Activated T-helper 1 cell treated with Interleukin-2 at 50 U/mL for 16 hours (primary cell): ENCODE data around the gene OTUB2.

Experiments
- DNase-seq: peaks from one replicate; pipeline ENCODE4 v3.0.0-alpha.2; 2020; ENCODE audit warnings: low read depth

OTUB2 gene

GRCh38 chr14:93997082-93997481 is 29.1 kb upstream of the OTUB2 start, which contains the start of gene CCDC197:
Gene CCDC197, plus strand, starts transcription at chr14:93997301. Its CDS starts 831 bp downstream, at chr14:93998132.
- no peak for DNase-seq

GRCh38 chr14:93997916-93998870 is 27.9 kb upstream of the OTUB2 start:
- DNase-seq: no peak

GRCh38 chr14:93998871-93999403 is 27.2 kb upstream of the OTUB2 start:
- no peak for DNase-seq

- no peak for DNase-seq
Measured at GRCh38 chr14:93999573-93999972, 26.6 kb upstream of the OTUB2 start.

- DNase-seq: no peak
Measured at GRCh38 chr14:94000267-94000666, 25.9 kb upstream of the OTUB2 start.

GRCh38 chr14:94001016-94001415 is 25.1 kb upstream of the OTUB2 start:
- DNase-seq: no peak

GRCh38 chr14:94001501-94002396 is 24.4 kb upstream of the OTUB2 start:
- DNase-seq: peak; percentile 45

DNA sequence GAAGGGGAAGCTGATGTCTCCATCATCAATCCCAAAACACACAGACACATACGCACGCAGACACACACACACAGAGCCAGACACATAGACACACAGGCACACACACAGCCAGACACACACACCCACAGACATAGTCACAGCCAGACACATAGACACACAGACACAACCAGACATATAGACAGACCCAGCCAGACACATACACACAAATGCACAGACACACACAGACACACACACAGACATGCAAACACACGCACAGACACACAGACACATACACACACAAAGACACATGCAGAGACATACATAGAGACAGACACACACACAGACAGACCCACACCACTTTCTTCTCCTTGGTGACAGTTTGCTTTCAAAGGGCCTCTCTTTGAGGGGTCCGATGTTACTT is 22.7 kb upstream of the OTUB2 start:
- DNase-seq: no peak

DNA sequence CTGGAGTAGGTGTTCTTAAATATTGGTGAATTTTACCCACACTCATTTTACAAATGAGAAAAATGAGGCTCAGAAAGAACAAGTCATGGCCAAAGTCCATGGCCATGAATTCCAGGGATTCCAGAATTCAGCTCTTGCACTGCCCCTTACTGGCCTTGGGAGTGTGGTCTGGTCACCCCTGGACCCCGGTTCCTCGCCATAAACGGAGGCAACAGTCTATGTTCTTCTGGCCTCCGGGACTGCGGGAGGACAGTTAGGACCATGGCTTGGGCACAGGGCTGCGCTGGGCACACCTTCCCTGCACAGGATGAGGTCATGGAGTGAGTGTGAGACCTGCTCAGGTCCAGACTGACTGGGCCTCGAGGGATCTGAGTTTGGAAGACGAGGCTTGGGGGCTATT is 22.1 kb upstream of the OTUB2 start:
- DNase-seq: no peak

DNA sequence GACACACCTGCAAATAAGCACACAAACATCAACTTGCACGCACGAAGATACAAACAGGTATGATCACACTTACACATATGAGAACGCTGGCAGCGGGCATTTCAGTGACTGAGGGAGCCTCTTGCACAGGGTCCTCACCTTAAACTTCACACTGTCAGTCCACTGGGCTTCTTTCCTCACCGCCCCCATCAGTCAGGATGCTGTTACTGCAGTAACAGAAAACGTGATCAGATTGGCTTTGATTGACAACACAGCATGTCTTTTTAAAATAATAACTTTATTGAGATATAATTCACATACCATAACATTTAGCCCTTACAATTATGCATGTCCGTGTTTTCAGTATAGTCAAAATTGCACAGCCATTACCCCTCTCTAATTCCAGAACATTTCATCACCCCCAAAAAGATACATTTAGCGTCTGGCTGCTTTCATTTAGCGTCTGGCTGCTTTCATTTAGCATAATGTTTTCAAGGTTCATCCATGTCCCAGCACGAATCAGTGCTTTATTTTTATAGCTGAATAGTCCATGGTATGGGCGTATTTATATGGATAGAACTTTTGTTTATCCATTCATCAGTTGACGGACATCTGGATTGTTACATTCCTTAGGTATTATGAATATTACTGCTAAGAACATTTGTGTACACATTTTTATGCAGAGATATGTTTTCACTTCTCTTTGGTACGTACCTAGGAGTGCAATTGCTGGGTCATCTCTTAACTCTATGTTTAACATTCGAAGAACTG is 20.6 kb upstream of the OTUB2 start:
- DNase-seq: no peak

DNA sequence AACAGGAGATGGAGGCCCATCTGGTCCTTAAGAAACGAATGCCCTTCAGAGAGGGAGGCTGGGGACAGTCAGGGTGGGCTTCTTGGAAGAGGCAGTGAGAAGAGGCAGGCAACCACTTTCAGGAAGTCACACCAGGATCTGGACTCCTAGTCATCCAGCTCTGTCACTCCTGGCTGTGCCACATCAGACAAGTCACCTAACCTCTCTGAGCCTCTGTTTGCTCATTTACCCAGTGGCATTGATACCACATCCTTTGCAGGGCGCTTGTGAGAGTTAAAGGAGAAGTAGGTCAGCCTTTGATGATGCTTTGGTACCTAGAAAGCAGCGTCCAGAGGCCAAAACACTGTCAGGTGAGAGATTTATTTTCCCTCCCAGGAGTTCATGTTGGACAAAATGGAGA is 17.9 kb upstream of the OTUB2 start:
- DNase-seq: no peak

GRCh38 chr14:94009767-94010166 is 16.4 kb upstream of the OTUB2 start:
- DNase-seq: no peak

DNA sequence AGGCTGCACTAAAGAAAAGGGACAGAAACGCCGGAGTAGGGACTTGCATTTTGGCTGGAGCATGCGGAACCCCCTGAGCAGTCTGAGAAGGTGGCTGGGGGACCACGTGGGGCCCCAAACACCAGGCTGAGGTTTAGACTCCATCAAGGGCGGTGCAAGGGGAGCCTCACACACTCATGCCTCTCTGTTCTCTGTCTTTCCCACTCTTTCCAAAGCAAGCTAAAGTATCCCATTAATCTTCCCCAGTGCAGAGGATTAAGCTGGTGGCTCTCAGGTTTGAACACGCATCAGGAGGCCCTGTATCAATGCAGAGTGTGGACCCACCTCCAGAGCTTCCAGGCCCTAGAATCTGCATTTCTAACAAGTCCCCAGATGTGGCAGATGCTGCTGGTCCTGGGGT is 15.5 kb upstream of the OTUB2 start:
- no peak for DNase-seq

- DNase-seq: no peak
Measured at GRCh38 chr14:94011795-94012194, 14.3 kb upstream of the OTUB2 start.

GRCh38 chr14:94014382-94014781 is 11.8 kb upstream of the OTUB2 start:
- no peak for DNase-seq

DNA sequence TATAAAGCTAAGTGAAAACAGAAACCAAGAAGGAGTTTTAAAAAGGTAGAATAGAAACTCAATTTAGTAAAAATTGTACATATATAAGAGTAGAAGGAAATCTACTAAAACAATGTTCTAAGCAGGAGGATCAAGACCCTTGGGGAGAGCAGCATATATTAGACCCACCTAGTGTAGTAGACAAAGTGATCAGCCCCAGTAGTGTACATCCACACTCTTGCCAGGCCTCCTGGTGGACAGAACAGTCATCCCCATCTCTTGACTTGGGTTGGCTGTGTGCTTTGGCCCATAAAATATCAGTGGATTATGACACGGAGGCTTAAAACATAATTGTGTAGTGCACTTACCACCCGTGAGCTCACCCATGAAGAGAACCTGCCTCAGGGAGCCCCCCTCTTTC is 10.9 kb upstream of the OTUB2 start:
- DNase-seq: no peak

DNA sequence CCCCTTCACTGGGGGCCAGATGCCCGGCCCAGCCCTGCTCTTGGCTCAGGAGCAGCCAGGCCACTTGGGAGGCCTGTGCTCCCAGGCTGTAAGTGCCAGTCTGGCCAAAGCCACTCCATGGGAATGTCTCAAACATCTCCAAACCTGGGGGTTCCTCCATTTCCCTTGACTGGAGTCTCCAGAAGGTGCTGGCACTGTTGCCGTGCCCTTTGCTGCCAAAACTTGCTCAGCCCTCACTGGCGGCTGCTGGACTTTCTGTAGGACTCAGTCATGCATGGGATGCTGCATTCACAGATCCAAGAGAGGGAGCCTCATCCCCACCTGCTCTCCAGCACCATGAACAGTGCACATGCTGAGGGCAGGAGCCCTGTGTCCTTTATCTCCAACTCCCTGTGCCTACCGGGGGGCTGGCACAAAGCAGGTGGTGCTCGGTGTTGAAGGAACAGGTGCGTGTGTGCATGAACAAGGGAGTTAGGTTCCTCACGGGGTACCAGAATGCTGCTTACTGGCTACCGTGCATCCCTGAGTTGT is 9.6 kb upstream of the OTUB2 start:
- DNase-seq: no peak

DNA sequence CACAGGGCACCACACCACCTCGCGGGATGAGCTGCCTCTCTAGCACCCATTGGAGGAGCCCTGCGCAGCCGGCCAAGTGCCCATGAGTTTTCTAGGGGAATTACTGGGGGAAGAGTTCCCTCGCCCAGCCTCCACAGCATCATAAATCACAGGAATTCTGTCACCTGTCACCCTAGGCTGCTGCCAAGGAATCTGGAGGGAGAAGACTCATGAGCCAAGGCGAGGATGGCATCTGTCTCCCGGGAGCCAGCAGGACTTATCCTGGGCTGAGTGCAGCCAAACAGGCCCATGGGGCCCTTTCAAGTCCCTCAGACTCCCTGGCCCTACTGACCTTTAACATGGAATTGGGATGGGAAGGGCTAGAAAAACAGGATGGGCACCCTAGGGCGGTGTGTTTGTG is 7.8 kb upstream of the OTUB2 start:
- DNase-seq: no peak

DNA sequence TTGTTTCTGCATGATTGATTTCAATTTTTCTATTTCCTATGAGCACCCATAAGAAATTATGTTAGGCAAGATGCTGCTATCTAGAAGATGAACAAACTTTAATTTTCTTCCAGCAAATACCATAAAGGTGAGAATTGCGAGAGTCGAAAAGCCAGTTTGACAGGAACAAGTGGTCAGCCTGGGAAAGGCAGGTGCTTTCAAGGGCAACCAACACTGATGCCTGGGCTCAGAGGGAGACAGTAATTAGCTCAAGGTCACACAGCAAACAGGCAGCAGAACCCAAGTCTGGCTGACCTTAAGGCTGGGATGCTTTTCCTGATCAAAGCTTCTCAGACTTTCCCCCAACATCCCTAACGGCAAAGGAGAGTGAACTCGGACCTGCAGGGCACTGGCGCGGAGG is 6.8 kb upstream of the OTUB2 start:
- no peak for DNase-seq

DNA sequence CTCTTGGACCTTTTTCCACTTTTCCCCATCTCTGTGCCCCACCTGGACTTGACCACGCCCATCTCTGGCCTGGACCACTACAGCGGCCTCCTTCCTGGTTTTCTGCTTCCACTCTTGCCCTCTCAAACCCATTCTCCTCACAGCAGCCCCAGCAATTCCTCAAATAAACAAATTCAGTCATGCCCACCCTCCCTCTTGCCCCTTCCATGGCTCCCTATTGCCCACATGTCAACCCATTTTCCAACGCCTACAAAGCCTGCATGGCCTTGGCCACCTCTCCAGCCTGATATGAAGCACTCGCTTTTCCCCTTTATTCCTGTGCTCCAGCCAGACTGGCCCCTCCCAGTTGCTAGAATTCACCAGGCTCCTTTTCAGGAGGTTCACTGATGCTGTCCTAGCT is 5.9 kb upstream of the OTUB2 start:
- DNase-seq: no peak

DNA sequence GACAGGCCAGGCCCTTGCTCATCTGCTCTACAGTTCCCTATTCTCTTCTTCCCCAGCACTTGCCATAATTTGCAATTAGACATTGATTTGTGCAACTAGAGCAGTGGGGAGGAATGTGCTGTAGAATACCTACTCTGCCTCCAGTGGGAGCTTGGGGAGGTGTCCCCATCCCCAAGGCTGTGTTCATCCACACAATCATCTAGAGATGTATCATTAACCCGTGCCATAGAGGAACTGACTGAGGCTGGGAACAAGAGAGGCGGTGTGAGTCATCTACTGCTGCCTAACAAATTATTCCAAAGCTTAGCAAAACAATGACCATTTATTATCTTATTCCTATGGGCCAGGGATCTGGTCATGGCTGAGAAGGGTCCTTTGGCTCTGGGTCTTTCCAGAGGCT is 5.1 kb upstream of the OTUB2 start:
- DNase-seq: no peak
